ENCODE measurements around the gene ANKRD12. TPM values are rescaled to one million over a fixed set of nuclear protein-coding genes. Genes with fewer than 3 reads are reported as not detected.

The ANKRD12 gene
- total and polyA plus RNA-seq, 2 of the 4 experiments (the other 2 are of a cell fraction), result 2.6 to 12.9 TPM

GRCh38 chr18:9094307-9095226, 42.0 kb upstream of the ANKRD12 start:
- Histone ChIP-seq H3K79me1 (ENCODE audit: low read depth in 1 of 2, low read length in 2 of 2) (0 out of 4 replicates have a peak, but pooled peaks cover 0 to 6% of the 10 kb centered on the region in 2 experiments), H3K23ac (ENCODE audit: low read depth, low read length) (peak overlapping the region; percentile 89; the same call in 1 of the 2 replicates), H2BK5ac (ENCODE audit: low read depth, low read length, poor library complexity, severe bottlenecking) (peak overlapping the region; percentile 95), H3K4ac (ENCODE audit: low read depth, low read length) (peak overlapping the region; percentile 91), H3K9ac (ENCODE audit: low read depth, low read length) (peak overlapping the region; percentile 47; the same call in 1 of the 2 replicates), H4K5ac (ENCODE audit: low read depth, low read length) (peak overlapping the region; percentile 95), H3K27me3 (ENCODE audit: control insufficient read depth, insufficient read depth, low read length) (no peaks in the 10 kb centered on the region), H3K4me3 (ENCODE audit: insufficient read depth, low read depth, low read length) (no peak overlapping the region), H3K36me3 (ENCODE audit: control insufficient read depth, insufficient read depth, low read length) (no peaks in the 10 kb centered on the region), H3K18ac (ENCODE audit: low read depth, low read length) (peak overlapping the region; percentile 97), H3K9me3 (ENCODE audit: control insufficient read depth, insufficient read depth, low read length) (no peaks in the 10 kb centered on the region), H2AFZ (replicated peaks; ENCODE audit: low read length, poor library complexity) (peak overlapping the region; percentile 64), H3K14ac (replicated peaks; ENCODE audit: low read depth, low read length) (peak overlapping the region; percentile 82), H4K8ac (ENCODE audit: low read depth in 2 of 2, low read length in 2 of 2) (peak overlapping the region; percentile 71 to 91), H3K27ac (ENCODE audit: insufficient read depth, low read length) (peak overlapping the region; percentile 84), H3K9me1 (ENCODE audit: insufficient read depth, low read length) (peaks cover 18% of the 10 kb centered on the region), H2BK15ac (ENCODE audit: low read depth, low read length) (peak overlapping the region; percentile 96), H3K4me2 (ENCODE audit: low read depth, low read length) (peak overlapping the region; percentile 93), H3K4me1 (ENCODE audit: control insufficient read depth, insufficient read depth, low read length) (peaks cover 13% of the 10 kb centered on the region), H3K56ac (ENCODE audit: extremely low read depth, insufficient read depth, low read length) (peak overlapping the region; percentile 80), H2BK20ac (ENCODE audit: low read depth, low read length) (peak overlapping the region; percentile 94), H4K91ac (ENCODE audit: insufficient read depth, low read depth, low read length) (peak overlapping the region; percentile 91), H2AK5ac (ENCODE audit: low read depth, low read length) (peak overlapping the region; percentile 94), H2BK120ac (ENCODE audit: low read depth, low read length) (peak overlapping the region; percentile 91), H2AK9ac (replicated peaks; ENCODE audit: low read depth, low read length, poor library complexity) (no peak overlapping the region), H4K20me1 (ENCODE audit: insufficient read depth, low read length) (no peaks in the 10 kb centered on the region)
- ChIA-PET POLR2A (ENCODE audit: unreplicated experiment) (no interaction called here), CTCF (interaction anchor here (0.7 kb wide), 1 partner anchor 20 kb away, joined by 4 read pairs; no protein-coding TSS in a partner anchor)
- BruUV-seq (replicated peaks), result no TSS peak
- DNase-seq (peak; percentile 94), ATAC-seq (ENCODE audit: low read depth) (peak; percentile 90)
- in situ Hi-C loops (cut with MboI; ENCODE audit: low sequenced_read_pairs), result no loop called here
- dilution Hi-C loops (cut with HindIII; ENCODE audit: low sequenced_read_pairs, unreplicated experiment), result no loop called here
- intact Hi-C loops (cut with micrococcal nuclease), result loop anchor here (1.0 kb wide), 1 partner anchor 8 kb away; the partner anchor contains the start of gene NDUFV2
- TF ChIP-seq CHD1 (IDR thresholded peaks at IDR 0.05; ENCODE audit: low read depth, low read length) (no peak), BHLHE40 (IDR thresholded peaks at IDR 0.05; ENCODE audit: low read depth, low read length) (0 out of 2 replicates have a peak, but pooled peaks have one; percentile 5), FOS (IDR thresholded peaks at IDR 0.05; ENCODE audit: low read depth, low read length) (peak; percentile 64; the same call in 1 of the 2 replicates), RCOR1 (IDR thresholded peaks at IDR 0.05; ENCODE audit: insufficient replicate concordance, low read length) (peak; percentile 10), CEBPB (IDR thresholded peaks at IDR 0.05; ENCODE audit: low read depth, low read length) (peak; percentile 62; the same call in 1 of the 2 replicates), RFX5 (IDR thresholded peaks at IDR 0.05; ENCODE audit: low read depth, low read length) (no peak), USF2 (IDR thresholded peaks at IDR 0.05; ENCODE audit: low read depth, low read length) (no peak)
- TF ChIP-seq, protein P1, sequence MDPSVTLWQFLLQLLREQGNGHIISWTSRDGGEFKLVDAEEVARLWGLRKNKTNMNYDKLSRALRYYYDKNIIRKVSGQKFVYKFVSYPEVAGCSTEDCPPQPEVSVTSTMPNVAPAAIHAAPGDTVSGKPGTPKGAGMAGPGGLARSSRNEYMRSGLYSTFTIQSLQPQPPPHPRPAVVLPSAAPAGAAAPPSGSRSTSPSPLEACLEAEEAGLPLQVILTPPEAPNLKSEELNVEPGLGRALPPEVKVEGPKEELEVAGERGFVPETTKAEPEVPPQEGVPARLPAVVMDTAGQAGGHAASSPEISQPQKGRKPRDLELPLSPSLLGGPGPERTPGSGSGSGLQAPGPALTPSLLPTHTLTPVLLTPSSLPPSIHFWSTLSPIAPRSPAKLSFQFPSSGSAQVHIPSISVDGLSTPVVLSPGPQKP (IDR thresholded peaks at IDR 0.05; ENCODE audit: borderline replicate concordance, low read depth, low read length), result no peak
- no CpG with 5 or more reads among the region's 7 CpGs for WGBS, 2 experiments (ENCODE audit: extremely low coverage in 2 of 2, insufficient read length in 1 of 2)
